ENCODE data around the gene ROGDI.

DNA sequence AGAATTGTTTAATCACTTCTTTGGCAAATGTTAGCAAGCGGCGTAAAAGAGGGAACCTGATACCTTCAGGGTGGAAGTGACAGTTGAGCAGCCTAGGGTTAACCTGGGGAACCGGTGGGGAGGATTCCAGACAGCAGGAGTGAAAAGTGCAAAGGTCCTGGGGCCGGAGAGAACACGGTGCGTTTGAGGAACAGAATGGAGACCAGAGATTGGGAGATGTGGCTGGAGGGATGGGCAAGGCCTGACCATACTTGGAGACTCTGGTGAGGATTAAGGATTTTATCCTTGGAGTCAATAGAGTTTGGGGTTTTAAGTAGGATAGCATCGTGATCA, 33.2 kb downstream of the ROGDI start:
- TF ChIP-seq, protein P1, sequence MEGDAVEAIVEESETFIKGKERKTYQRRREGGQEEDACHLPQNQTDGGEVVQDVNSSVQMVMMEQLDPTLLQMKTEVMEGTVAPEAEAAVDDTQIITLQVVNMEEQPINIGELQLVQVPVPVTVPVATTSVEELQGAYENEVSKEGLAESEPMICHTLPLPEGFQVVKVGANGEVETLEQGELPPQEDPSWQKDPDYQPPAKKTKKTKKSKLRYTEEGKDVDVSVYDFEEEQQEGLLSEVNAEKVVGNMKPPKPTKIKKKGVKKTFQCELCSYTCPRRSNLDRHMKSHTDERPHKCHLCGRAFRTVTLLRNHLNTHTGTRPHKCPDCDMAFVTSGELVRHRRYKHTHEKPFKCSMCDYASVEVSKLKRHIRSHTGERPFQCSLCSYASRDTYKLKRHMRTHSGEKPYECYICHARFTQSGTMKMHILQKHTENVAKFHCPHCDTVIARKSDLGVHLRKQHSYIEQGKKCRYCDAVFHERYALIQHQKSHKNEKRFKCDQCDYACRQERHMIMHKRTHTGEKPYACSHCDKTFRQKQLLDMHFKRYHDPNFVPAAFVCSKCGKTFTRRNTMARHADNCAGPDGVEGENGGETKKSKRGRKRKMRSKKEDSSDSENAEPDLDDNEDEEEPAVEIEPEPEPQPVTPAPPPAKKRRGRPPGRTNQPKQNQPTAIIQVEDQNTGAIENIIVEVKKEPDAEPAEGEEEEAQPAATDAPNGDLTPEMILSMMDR (IDR thresholded peaks at IDR 0.05), result no peak
- TF ChIP-seq EP300 (IDR thresholded peaks at IDR 0.05) (no peak), POLR2A (IDR thresholded peaks at IDR 0.05; ENCODE audit: low read depth) (no peak), POLR2AphosphoS5 (IDR thresholded peaks at IDR 0.05) (no peak)
